Tibial artery (tissue), 4 donors: ENCODE data around the gene SEMA4B.

ENCODE experiments used
- DNase-seq, 2 donors: peaks; one replicate each; pipeline ENCODE4 v3.0.0-alpha.2; 2019
- H3K27ac ChIP-seq, 2 donors: fragments of 200-600 bp; sonication (generic) in 1 of 2; 1 replicate in 1 of 2; 2 replicates in 1 of 2; pipeline ENCODE4 v1.5.1; 2018 to 2019; ENCODE audit warnings: mild to moderate bottlenecking in 1 of 2
- H3K27me3 ChIP-seq, 2 donors: fragments of 200-600 bp; sonication (generic) in 1 of 2; one replicate each; pipeline versions ENCODE4 v1.5.1 to v1.6.0; 2016 to 2019
- H3K36me3 ChIP-seq, 3 donors: fragments of 200-600 bp; sonication (generic) in 2 of 3; one replicate each; pipeline ENCODE4 v1.5.1; 2016 to 2019; ENCODE audit warnings: mild to moderate bottlenecking in 2 of 3
- H3K4me1 ChIP-seq, 4 donors: fragments of 200-600 bp; sonication (generic) in 2 of 4; 1 replicate in 3 of 4; 2 replicates in 1 of 4; pipeline ENCODE4 v1.5.1; 2016 to 2019
- H3K4me3 ChIP-seq, 2 donors: fragments of 200-600 bp; sonication (generic) in 1 of 2; 1 replicate in 1 of 2; 2 replicates in 1 of 2; pipeline ENCODE4 v1.5.1; 2018 to 2019; ENCODE audit warnings: mild to moderate bottlenecking in 2 of 2
- H3K9me3 ChIP-seq, 3 donors: fragments of 200-600 bp; sonication (generic) in 1 of 3; one replicate each; pipeline ENCODE4 v1.5.1; 2016 to 2019
- intact Hi-C: fragments of 100-400 bp; cut with DNase I; formaldehyde crosslinking; loops from one replicate; pipeline ENCODE4 v1.15.0; 2023; ENCODE audit warnings: low total_unique reads
- TF ChIP-seq, protein P1 (sequence below), 2 experiments: fragments of 200-600 bp in 1 of 2; fragments of 450-650 bp in 1 of 2; IDR thresholded peaks; one replicate each; pipeline ENCODE4 v1.5.1; 2017 to 2019; ENCODE audit warnings: antibody characterized with exemption in 2 of 2, mild to moderate bottlenecking in 1 of 2, moderate library complexity in 1 of 2

SEMA4B gene

DNA sequence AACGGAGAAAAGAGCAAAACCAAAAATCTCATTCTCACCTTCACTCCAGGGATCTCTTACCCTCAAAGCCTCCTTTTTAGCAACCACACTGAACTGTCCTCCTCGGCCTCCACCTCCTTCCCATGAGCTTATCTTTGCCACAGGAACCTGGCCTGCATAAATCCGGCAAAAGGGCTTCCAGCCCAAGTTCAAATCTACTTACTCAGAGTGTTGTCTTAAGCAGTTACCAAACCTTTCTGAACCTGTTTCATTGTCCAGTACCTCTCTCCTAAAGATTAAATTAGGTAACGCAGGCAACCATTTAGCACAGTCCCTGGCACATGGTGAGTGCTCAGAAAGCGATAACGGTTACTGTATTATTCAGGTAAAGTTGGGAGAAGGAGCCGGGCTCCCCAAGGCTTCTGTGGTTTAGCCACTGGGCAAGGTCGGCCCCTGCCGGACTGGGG, 31.8 kb downstream of the SEMA4B start:
- peaks cover 0 to 41% (median 25%) of the 10 kb centered on the region in 4 donors for H3K4me1 ChIP-seq
- H3K27me3 ChIP-seq = no peaks in the 10 kb centered on the region
- DNase-seq = no peak
- H3K27ac ChIP-seq = peak overlapping the region; percentile 92 to 96
- H3K36me3 ChIP-seq = peaks cover 20 to 57% (median 43%) of the 10 kb centered on the region in 3 donors
- no peaks in the 10 kb centered on the region for H3K9me3 ChIP-seq
- intact Hi-C loops = no loop called here
- TF ChIP-seq, protein P1, sequence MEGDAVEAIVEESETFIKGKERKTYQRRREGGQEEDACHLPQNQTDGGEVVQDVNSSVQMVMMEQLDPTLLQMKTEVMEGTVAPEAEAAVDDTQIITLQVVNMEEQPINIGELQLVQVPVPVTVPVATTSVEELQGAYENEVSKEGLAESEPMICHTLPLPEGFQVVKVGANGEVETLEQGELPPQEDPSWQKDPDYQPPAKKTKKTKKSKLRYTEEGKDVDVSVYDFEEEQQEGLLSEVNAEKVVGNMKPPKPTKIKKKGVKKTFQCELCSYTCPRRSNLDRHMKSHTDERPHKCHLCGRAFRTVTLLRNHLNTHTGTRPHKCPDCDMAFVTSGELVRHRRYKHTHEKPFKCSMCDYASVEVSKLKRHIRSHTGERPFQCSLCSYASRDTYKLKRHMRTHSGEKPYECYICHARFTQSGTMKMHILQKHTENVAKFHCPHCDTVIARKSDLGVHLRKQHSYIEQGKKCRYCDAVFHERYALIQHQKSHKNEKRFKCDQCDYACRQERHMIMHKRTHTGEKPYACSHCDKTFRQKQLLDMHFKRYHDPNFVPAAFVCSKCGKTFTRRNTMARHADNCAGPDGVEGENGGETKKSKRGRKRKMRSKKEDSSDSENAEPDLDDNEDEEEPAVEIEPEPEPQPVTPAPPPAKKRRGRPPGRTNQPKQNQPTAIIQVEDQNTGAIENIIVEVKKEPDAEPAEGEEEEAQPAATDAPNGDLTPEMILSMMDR (IDR thresholded peaks at IDR 0.05) = no peak
- H3K4me3 ChIP-seq = peak overlapping the region; percentile 80 to 97

DNA sequence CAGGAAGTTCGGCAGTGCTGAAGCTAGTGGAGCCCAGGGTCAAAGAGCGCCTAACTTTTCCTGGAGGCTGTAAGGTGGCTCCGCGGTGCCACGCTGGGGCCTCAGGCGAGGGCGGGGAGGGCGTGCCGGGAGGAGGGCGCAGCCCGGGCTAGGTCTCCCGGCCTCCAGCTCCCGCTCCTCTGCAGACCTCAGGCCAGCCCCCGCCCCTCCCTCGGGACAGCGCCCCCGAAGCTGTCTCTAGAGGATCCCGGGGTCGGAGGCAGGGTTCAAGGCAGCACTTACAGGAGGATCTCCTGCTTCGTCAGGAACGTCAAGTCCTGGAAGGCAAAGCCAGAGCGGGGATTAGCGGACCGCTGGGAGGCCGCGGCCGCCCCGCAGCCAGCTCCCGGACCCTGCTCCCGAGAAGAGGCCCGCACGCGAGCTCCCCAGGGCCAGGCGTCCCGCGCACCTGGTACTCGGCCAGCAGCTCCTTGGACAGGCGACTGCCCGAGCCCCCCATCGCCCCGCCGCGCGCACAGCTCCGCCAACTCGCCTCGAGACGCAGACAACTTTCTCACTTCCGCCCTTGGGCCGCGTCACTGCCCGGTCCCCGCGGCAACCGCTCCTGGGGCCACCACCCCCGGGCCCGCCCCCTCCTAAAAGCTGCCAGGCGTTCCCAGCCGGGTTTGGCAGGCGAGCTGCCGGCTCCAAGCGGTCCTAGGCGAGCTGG, 32.4 kb downstream of the SEMA4B start, which contains the start of gene CIB1:
TSS of gene CIB1 (minus strand) at position 555 of the 709 bp plus-strand sequence. CDS start at position 499, 56 bp downstream.
- TF ChIP-seq, protein P1 (IDR thresholded peaks at IDR 0.05) = peak; percentile 29 to 38
- H3K36me3 ChIP-seq = peaks cover 15 to 57% (median 38%) of the 10 kb centered on the region in 3 donors
- no peaks in the 10 kb centered on the region for H3K9me3 ChIP-seq
- peak within 1 kb of the TSS; percentile 80 to 97 for H3K4me3 ChIP-seq
- H3K27ac ChIP-seq = peak within 1 kb of the TSS; percentile 92 to 96
- H3K27me3 ChIP-seq = no peaks in the 10 kb centered on the region
- intact Hi-C loops = no loop called here
- peaks cover 0 to 41% (median 25%) of the 10 kb centered on the region in 4 donors for H3K4me1 ChIP-seq
- DNase-seq = peak; percentile 95 to 98

DNA sequence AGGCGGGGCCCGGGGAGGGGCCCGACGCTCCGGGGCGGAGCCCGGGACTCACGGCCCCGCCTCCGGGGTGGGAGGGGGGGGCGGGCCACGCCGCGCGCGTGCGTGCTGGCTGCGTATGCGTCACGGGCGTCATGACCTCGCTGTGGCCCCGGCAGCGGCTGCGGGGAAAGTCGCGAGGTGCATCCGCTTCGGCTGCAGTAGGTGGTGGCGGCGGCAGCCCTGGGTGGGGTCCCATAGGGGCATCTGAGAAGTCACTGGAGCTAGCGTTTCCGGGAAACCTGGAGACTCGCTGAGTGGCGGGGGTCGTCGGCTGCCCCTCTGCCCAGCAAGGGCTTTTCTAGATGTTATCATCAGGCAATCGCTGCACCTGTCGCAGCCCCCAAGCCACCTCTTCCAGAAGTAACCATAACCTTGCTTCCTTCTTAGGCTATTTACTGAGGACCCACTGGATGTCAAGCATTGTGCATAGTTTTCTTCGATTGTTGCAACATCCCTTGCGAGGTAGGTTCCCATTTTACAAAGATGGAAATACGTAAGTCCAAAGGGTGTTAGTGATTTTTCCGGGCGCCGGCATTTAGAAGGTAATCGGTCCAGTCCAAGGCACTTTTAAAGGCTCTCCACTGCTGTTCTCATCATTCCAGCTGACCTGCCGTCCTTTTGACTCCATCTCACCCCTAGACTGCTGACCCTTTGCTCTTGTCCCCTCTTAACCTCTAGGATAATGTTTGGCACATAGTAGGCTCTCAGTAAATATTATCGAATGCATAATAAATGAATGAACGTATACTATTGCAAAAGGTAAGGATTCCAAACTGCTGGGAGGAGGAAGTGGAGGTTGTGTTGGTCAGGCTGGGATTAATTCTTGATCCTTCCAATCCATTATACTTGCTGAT, 33.2 kb downstream of the SEMA4B start, which contains the start of gene GDPGP1:
TSS of gene GDPGP1 (plus strand) at position 114 of the 893 bp plus-strand sequence. CDS start 6,700 bp downstream, outside the sequence.
- DNase-seq = no peak
- Histone ChIP-seq H3K36me3 (peaks cover 10 to 57% (median 30%) of the 10 kb centered on the region in 3 donors), H3K27ac (peak within 1 kb of the TSS; percentile 92 to 96), H3K27me3 (no peaks in the 10 kb centered on the region), H3K4me1 (peaks cover 0 to 41% (median 25%) of the 10 kb centered on the region in 4 donors), H3K4me3 (peak within 1 kb of the TSS; percentile 80 to 97), H3K9me3 (no peaks in the 10 kb centered on the region)
- intact Hi-C loops = no loop called here
- TF ChIP-seq, protein P1 (IDR thresholded peaks at IDR 0.05) = no peak

DNA sequence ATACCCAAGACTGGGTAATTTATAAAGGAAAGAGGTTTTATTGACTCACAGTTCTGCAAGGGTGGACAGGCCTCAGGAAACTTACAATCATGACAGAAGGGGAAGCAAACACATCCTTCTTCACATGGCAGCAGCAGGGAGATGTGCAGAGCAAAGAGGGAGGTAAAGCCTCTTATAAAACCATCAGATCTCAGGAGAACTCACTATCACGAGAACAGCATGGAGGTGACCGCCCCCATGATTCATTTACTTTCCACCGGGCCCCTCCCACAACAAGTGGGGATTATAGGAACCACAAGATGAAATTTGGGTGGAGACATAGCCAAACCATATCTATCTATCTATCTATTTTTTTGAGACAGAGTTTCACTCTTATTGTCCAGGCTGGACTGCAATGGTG, 38.2 kb downstream of the SEMA4B start:
- Histone ChIP-seq H3K27ac (no peak overlapping the region), H3K27me3 (no peaks in the 10 kb centered on the region), H3K4me1 (peaks cover 0 to 7% (median 3%) of the 10 kb centered on the region in 4 donors), H3K36me3 (peaks cover 4 to 66% (median 20%) of the 10 kb centered on the region in 3 donors), H3K4me3 (no peak overlapping the region), H3K9me3 (no peaks in the 10 kb centered on the region)
- intact Hi-C loops = no loop called here
- no peak for DNase-seq
- TF ChIP-seq, protein P1 (IDR thresholded peaks at IDR 0.05) = no peak

DNA sequence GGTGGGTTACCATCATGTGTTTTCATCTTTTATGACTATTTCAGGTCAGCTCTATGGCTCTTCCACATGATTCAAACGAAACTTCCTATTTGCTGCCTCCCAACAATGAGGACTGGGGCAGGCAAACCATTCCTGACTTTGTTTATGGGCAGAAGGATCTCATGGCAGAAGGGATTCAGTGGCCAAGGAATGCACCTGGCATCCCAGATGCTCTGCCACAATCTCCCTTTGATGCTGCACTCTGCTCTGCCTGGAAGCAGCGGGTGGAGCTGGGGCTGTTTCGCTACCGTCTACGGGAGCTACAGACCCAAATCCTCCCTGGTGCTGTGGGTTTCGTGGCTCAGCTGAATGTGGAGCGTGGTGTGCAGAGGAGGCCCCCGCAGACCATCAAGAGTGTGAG, 39.7 kb downstream of the SEMA4B start:
- peaks cover 4 to 65% (median 20%) of the 10 kb centered on the region in 3 donors for H3K36me3 ChIP-seq
- H3K9me3 ChIP-seq = no peaks in the 10 kb centered on the region
- H3K4me3 ChIP-seq = no peak overlapping the region
- TF ChIP-seq, protein P1 (IDR thresholded peaks at IDR 0.05) = no peak
- no peaks in the 10 kb centered on the region for H3K4me1 ChIP-seq
- H3K27ac ChIP-seq = no peak overlapping the region
- intact Hi-C loops = no loop called here
- no peaks in the 10 kb centered on the region for H3K27me3 ChIP-seq
- no peak for DNase-seq
